ENCODE data around the gene BABAM2.

BABAM2 gene

DNA sequence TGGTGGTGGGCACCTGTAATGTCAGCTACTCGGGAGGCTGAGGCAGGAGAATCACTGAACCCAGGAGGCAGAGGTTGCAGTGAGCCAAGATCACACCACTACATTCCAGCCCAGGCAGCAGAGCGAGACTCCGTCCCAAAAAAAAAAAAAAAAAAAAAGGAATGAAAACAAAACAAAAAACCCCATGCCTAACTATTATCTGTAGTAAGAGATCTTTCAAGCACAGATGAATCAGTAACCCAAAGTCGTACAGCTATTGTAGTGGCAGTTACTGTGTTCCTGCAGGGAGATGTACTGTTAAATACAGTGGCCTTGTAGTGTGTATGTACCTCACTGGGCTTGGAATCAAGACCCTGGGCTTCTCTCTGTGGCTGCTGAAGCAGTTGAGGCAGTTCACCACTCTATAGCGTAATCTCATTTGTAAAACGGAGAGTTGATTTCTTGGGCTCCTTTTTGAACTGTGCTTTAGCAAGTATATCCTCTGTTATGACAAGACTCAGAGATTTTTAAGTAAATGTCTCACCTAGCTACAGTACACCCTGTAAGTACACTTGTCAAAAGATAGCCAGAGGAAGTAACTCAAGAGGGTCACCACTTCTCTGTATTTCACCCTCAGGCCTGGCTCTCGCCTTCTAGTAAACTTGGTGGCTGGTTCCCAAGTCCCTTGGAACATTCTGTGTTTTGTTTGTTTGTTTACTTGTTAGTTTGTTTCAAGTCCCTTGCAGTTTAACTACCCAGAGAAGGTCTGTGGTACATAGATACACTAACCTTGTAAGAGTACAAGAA lies 392.5 kb downstream of the BABAM2 start:
- no peak for DNase-seq (ENCODE audit: low read depth)

DNA sequence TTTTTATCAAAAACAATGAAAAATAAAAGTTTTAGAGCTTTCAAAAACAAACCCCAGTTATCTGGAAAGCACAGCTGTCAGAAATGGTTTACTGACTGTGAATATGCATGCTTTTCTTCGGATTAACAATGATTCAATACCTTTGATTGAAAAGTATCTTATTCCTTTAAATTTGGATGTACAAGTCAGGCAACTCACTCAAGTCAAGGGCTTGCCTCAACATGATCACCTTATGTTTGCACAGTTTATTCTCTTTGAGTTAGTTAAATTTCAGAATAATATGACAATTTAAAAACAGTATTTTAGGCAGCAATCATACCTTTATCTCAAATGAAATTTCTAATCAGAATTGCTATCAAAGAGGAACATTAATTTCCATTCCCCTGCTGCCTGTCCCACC lies 393.3 kb downstream of the BABAM2 start:
- DNase-seq (ENCODE audit: low read depth), result no peak

DNA sequence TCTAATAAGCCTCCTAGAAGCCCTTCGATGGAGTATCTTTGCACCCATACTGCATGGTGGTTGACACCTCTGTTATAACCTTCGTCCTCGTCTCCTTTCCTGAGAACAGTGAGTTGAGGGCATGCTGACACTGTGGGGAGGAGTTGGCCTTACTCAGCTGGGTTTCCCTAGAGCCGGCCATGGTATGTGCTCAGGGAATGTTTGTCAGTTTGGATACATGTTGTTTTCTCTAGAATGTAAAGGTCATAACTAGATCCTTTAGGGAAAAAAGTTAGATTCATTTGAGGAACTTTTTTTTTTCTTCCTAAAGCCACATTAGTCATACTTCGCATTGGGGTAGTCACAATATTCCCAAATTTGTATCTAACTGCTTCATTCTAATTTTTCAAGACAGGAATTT lies 396.1 kb downstream of the BABAM2 start:
- DNase-seq (ENCODE audit: low read depth), result no peak

DNA sequence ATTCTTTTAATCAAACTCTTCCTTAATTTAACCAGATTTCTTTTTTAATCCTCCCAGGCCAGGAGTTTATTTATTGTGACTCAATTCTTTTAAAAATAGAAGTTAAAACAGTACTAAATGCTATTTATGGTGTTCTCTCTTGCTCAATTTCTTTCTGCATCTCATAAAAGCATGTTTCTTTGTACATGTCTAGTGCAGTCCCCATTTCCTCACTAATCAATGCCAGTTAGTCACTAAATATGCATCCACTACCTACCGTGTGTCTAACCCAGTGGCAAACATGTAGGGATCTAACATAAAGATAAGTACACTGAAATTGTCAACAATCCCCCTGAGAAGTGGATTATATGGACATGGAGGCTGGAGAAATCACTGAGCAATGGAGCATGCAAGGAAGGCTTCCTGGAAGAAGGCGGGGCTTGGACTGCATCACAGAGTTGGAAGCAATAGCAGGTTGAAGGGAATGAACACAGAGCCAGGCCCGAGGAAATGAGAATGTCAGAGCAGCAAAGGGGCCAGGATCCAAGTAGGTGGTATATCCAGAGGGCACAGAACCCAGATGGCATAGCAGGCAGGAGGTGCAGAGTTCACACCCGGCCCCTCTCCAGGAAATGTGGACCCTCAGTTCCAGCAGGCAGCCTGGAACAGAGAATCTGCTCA lies 396.9 kb downstream of the BABAM2 start:
- no peak for DNase-seq (ENCODE audit: low read depth)

DNA sequence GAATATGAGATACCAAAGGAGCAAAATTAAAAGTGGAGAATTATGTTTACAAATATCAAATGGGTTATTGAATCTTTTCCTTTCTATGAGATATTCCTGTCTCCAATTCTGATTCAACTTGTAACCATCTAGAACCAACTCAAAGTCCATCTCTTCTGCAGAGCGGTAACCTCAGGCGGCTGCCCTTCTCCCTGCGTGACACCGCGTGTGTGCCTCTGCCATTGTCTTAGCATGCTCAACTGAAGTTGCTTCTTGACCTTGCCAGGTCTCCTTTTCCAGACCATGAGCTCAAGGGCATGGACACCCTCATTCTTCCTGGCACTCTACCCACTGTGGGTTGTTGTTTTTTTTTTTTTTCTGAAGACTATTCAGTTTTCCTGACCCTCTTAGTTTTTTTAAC lies 398.1 kb downstream of the BABAM2 start:
- no peak for DNase-seq (ENCODE audit: low read depth)

DNA sequence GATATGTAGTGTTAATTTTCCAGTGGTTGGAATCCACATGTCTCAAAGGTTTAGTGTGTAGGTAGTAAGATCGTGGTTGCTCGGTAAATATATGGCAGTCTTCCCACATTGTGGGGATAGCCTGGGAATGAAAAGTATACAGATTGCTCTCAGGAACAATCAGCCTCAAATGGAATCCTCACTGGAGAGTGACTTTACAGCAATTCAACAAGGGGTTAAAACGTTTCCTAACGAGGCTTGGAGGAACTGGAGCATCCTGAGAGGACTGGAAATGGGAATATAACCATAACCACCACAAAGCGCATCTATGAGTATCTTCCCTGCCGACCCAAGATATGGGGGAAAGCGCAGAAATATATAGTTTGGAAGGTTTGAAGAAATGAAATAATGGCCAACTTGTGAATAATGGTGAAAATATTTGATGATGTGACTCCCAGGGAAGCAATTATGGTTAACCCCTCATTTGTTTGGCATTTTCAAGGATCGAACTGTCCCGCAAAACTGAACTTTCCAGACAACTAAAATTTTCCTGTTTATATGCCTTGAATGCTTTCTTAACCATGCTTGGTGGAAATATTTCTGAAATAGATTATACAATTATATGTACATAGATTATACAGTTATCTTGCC lies 401.4 kb downstream of the BABAM2 start:
- no peak for DNase-seq (ENCODE audit: low read depth)

DNA sequence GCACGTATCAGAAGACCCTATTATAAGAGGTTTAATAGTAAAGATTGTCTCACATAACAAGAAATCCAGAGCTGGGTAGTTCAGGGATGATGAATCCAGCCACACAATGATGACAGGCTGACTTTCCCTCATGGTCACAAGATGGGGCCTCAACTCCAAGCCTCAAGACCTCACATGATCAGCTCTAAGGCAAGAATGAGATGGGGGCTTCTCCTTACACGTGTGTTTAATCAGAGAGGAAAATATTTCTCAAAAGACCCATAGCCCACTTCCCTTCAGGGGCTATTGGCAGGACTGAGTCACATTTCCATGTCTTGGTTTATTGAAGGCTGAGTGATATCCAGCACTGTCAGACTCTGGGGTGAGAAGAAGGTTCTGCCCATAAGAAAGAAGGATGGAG lies 402.0 kb downstream of the BABAM2 start:
- DNase-seq (ENCODE audit: low read depth), result no peak

DNA sequence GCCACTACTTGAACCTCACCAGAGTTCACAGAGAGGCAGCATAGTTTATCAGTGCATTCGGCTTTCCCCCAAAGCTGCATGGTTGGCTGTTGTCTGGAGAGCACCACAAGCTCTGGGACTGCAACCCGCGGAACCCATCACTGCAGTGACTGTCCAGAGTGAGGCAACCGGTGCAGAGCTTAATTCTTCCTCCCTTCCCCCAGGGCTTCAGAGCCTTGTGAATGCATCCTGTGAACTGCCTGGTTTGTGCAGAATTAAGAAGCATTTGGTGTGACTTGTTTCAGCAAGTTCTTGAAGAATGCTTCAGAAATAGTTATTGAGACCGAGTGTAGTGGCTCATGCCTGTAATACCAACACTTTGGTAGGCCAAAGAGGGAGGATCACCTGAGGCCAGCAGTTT lies 402.9 kb downstream of the BABAM2 start:
- no peak for DNase-seq (ENCODE audit: low read depth)

DNA sequence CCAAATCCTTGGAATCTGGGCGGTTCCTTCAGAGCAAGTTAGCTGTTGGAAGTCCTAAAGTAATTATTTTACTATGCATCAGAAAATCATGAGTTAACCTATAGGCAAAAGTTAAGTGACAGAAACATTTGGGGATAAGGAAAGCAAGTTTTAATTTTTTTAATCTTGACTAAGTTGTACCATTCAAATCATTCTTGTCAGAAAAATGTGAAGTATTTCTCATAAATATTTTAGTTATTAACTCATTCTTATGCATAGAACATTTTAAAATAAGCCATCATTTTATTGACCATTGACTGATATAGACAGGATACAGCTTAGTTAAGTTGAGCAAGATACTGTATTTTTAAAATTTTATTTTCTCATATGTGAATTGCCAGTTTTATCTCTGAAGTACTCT lies 403.9 kb downstream of the BABAM2 start:
- DNase-seq (ENCODE audit: low read depth), result no peak

DNA sequence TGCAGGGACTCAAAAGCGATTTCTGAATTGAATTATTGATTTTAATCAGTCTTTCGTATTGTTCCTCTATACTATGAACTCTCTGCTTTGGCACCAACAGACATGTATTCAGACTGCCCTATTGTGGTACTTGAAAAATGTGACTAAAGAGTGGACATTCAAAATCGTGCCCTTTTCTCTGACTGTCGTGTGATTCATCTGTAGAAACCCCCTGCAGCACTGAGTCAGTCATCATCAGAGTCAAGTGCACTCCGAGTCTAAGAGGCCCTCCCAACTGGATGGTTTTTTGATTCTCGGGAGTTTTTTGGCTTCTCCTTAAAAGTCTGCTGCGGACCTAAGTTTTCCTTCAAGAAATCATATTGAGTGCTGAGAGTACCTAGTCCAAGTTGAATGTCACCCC lies 405.7 kb downstream of the BABAM2 start:
- DNase-seq (ENCODE audit: low read depth), result no peak

DNA sequence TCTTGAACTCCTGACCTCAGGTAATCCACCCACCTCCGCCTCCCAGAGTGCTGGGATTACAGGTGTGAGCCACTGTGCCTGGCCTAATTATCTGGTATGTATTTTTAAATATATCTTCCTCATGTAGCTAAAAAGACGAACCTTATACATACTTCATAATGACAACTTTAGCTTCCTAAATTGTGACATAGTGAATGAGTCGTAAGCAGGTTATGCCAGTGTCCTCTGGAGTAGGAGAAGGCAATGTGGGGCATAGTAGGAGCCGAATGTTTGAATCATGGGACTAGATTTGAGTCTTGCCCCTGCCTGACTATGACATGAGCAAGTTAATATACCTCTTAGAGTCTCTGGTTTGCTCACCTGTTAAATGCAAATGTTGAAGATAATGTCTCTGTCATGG lies 406.4 kb downstream of the BABAM2 start:
- no peak for DNase-seq (ENCODE audit: low read depth)

DNA sequence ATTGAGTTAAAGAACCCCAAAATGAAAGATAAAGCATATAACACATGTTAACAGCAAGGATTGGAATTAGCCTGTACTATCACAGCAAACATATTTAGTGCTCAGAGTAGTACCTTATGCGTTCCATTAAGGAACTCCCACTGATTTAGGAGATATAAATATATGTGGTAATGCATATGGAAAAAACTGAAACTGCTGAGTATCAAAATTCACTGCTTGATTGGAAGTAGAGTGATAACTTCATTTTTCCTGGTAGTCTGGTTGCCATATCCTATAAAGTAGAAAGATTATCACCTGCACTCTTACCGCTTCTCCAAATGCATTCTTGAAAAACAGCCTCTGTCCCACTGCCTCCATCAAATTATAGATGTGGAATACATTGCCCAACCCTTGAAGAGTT lies 407.0 kb downstream of the BABAM2 start:
- no peak for DNase-seq (ENCODE audit: low read depth)

DNA sequence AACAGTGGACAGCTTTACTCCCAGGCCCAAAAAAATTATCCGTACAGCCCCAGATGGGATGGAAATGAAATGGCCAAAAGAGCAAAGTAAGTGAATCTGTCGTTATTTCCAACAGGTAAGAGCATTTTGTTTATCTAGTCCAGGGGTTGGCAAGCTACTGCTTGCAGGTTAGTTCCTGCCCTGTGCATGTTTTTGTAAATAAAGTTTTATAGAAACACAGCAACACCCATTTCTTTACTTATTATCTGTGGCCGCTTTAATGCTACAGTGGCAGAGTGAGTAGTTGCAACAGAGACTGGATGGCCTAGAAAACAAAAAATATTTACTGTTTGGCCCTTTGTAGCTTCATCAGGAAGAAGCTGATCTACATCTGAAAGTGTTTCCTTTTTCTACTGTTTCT lies 407.9 kb downstream of the BABAM2 start:
- DNase-seq (ENCODE audit: low read depth), result no peak

DNA sequence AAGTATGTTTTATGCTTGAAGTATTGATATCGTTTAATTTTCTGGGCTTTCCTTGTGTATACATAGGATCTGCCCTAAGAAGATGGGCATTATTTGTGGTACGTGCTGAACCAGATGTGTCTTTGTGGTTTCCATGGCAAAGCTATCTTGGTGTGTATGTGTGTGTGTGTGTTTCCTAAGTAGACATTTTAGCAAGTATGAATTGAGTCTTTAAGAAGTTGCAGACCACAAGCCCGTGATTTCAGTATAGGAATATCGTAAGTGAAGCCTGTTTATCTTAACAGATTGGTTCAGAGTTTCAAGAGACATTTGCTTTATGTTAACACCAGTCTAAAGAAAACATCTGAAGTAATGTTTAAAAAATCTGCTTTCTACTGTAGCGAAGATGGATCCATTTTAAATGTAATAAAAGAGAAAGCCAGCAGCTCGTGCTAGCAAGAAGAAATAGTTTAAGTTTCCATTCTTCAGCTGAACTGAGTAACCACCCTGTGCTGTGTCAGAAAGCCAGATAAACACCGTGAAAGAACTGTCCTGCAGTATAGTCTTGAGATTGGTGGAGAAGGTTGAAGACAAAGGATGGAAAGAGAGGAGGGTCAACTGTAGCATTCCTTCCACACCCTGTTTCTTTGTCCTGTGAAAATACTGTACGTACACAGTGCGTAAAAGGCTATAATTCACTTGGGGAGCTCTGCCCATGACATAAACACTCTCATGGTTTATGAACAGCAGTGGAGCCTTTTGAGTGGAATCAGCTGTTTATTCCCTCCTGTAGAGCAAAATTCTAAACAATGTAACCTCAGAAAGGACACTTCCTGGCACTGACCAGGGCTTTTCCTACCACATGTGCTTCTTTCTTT lies 410.2 kb downstream of the BABAM2 start:
- no peak for DNase-seq (ENCODE audit: low read depth)

DNA sequence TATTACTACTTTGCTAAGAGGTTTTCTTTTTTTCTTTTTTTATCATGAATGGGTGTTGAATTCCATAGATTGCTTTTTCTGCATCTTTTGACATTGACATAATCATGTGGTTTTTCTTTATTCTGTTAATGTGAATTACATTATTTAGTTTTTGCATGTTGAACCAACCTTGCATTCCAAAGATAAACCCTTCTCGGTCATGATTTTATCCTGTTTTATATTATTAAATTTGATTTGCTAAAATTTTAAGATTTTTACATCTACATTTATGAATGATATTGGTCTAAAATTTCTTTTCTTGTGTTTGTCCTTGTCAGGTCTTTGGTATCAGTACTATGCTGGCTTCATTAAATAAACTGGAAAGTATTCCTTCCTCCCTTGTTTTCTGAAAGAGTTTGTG lies 414.7 kb downstream of the BABAM2 start:
- DNase-seq (ENCODE audit: low read depth), result no peak

DNA sequence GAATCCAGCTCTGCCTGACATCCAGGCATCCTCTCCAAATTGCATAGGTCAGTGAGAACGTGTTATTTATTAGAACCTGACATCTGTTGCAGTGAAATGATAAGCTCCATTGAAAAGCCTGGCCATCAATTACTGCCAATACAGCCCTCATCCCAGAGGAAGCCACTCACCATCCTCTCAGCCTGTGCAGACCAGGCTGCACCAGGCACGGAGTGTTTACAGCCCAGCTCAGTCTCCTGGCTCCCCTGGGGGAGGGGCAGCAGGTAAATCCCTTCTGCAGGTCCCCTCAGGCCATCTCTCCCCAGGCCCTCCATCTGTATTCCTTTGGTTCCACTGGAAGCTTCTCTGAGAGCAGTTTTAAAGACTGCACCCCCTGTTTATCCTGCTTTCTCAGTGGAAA lies 419.6 kb downstream of the BABAM2 start:
- DNase-seq (ENCODE audit: low read depth), result no peak

DNA sequence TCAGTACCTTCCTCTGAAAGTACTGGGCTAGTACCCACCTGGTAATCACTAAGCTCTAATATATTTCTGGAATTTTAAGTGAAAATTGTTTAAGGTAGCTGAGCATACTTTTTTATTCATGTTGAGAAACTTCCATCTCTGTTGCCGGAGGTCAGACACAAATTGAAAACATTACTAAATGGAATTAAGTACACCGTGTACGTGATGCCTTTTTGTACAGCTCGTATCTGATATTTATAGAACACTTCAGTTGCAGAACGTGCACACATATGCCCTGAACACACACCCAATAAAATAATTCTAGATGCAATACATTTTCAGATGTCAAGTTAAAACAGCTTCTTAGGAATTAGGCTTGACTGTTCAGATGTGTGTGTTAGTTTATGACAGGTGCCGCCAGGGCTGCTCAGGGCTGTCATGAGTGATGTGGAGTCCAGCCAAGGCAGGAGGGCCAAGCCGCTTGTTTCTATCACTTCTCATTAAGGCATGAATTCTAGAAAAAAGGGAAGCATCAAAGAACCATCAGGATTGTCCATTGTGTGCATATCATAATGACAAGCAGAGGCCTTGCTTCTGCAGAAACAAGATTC lies 421.2 kb downstream of the BABAM2 start:
- DNase-seq (ENCODE audit: low read depth), result no peak

DNA sequence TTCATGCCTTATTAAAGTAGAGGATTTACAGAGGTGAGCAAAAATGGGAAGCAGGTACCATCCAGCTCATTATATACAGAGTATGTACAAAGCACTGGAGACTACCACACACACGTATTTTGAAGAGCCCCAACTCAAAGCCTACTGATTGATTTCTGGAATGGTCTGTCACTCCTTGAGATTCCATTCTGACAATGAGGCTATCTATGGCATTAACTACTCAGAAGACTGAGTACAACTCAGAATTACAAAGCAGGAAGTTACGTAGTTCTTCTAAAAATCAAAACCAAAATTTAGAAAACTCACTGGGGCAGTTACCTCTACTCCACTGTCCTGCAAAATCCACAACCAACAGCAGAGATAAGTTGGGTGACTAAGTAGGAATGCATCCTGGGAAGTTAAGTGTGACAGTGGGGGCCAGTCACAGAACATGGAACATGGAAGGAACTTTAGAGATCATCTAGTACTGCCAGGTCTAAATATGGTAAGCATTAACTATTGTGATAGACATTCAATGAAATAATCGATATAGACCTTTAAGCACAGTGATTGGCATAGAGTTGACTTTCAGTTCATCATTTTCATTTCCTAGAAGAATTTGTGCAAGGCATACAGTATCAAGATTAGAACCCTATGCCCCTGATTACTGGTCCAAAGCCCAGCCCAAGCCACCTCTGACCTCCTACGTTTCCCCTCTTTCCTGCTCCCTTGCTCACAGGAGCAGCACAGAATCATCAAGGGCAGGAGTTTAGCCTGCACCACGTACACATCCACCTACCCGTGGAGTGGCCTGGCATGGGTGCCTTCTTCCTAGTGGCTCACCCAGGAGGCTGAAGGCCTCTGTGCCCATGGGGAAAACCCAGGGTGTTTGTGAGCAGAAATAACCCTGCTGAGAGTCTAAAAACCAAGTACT lies 422.0 kb downstream of the BABAM2 start:
- DNase-seq (ENCODE audit: low read depth), result no peak

DNA sequence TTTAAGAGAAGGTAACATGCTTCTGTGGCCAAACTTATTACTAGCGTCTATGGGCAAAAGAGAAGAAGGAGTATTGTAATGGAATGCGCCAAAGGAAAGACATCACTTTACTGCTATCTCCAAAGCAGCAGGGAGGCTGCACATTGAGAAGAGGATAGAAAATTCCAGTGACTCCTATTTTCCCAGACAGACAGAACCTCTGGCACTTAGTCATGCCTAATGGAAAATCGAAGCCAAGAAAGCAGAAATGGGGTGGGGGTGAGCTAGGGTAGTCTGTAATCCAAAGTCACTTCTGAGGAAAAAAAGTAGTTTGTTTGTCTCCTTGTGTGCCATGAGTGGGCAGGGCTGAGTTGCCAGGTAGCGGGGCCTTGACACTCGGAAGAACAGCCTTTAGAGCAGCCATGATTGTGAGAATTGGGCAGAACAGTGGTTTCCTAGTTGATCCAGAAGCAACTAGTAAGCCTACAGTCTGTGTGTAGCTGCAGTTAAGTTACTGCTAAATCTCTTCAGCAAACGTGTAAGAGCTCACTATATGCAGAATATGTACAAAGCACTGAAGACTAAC lies 422.8 kb downstream of the BABAM2 start:
- no peak for DNase-seq (ENCODE audit: low read depth)

DNA sequence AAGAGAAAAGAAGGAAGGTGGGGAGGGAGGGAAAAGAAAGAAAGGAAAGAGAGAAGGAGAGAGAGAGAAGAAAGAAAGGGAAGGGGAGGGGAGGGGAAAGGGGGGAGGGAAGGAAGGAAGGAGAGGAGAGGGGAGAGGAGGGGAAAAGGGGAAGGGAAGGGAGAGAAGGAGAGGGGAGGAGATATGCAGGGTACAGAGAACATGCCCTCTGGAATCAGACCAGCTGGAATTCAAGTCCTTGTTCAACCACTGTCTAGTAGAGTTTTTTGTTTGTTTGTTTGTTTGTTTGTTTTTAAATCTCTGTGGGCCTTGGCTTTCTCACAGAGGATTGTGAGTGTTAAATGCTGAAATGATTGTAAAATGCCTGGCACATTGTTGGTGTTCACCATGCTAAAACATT lies 424.4 kb downstream of the BABAM2 start:
- no peak for DNase-seq (ENCODE audit: low read depth)
